HepG2 (cell line): Measurements from ENCODE around the gene IFITM10. TPM values are rescaled to one million over a fixed set of nuclear protein-coding genes. Genes with fewer than 3 reads are reported as not detected.

ENCODE experiments used
- ATAC-seq: fragments of 200-7000 bp; cut with Tn5 transposase; 3 replicates; pipeline ENCODE4 v1.9.1; 2020; ENCODE audit warnings: mild to moderate bottlenecking, moderate library complexity
- BruUV-seq: library from RNA; stranded (reverse); fragments of 400-500 nt; replicated peaks from 2 replicates; lab custom pipeline; 2021; lab: Mats Ljungman, UMichigan
- CTCF ChIA-PET: fragments of 300-600 bp; formaldehyde crosslinking; extraction: SDS; loops from one replicate; lab custom pipeline; 2021; ENCODE audit warnings: low total read pairs, inconsistent platforms, low intra/inter-chr PET ratio; lab: Yijun Ruan, JAX
- POLR2A ChIA-PET: fragments of 350-600 bp; sonication (Branson Sonifier 250); formaldehyde crosslinking; loops from one replicate; lab custom pipeline; 2020; ENCODE audit warnings: antibody characterized with exemption, inconsistent platforms; lab: Yijun Ruan, JAX
- DNase-seq: peaks from one replicate; pipeline ENCODE4 v3.0.0-alpha.2; 2015; ENCODE audit warnings: low spot score
- FAIRE-seq: peaks from 3 replicates; lab custom pipeline; 2011; peaks lifted over from hg19 to GRCh38; lab: Jason Lieb, UNC
- H2AFZ ChIP-seq: one replicate; pipeline ENCODE4 v1.6.1; 2011; ENCODE audit warnings: low read length, inconsistent platforms
- H3K27ac ChIP-seq: fragments of 300-600 bp; 3 replicates; pipeline ENCODE4 v1.8.0; 2011; ENCODE audit warnings: mixed run types, mild to moderate bottlenecking, mixed read lengths, low read length, inconsistent platforms; ENCODE audit not compliant: insufficient read depth; ENCODE audit errors: extremely low read length
- H3K27me3 ChIP-seq, 2 experiments: fragments of 200-600 bp in 1 of 2; 2 replicates in 1 of 2; 3 replicates in 1 of 2; pipeline versions ENCODE4 v1.6.0 to v1.8.0; 2011; ENCODE audit warnings: low read length in 2 of 2, mild to moderate bottlenecking in 2 of 2, moderate library complexity in 2 of 2, inconsistent platforms in 1 of 2; ENCODE audit not compliant: insufficient read depth in 2 of 2, control insufficient read depth in 1 of 2
- H3K36me3 ChIP-seq, 2 experiments: fragments of 200-600 bp in 1 of 2; replicated peaks in 1 of 2; 2 replicates in 1 of 2; 3 replicates in 1 of 2; pipeline versions ENCODE4 v1.5.1 to v1.8.0; 2011; ENCODE audit warnings: low read length in 2 of 2, inconsistent platforms in 1 of 2; ENCODE audit not compliant: insufficient read depth in 2 of 2, control insufficient read depth in 1 of 2
- H3K4me1 ChIP-seq: 2 replicates; pipeline ENCODE4 v1.5.1; 2012; ENCODE audit warnings: low read length, inconsistent platforms; ENCODE audit not compliant: insufficient read depth
- H3K4me2 ChIP-seq: 2 replicates; pipeline ENCODE4 v1.6.0; 2011; ENCODE audit warnings: low read depth, low read length, inconsistent platforms
- H3K4me3 ChIP-seq, 3 experiments: fragments of 200-600 bp in 1 of 3; sonication (generic), shearing (Covaris generic) in 1 of 3; replicated peaks in 1 of 3; 2 replicates each; pipeline ENCODE4 v1.5.1; 2011 to 2016; ENCODE audit warnings: low read length in 3 of 3, inconsistent platforms in 2 of 3, low read depth in 2 of 3, mild to moderate bottlenecking in 2 of 3, control low read depth in 1 of 3, mixed read lengths in 1 of 3; ENCODE audit not compliant: insufficient read depth in 1 of 3
- H3K79me2 ChIP-seq: one replicate; pipeline ENCODE4 v1.6.1; 2011; ENCODE audit warnings: low read length, inconsistent platforms; ENCODE audit not compliant: insufficient read depth
- H3K9ac ChIP-seq: 2 replicates; pipeline ENCODE4 v1.6.0; 2011; ENCODE audit warnings: mild to moderate bottlenecking, low read depth, low read length, inconsistent platforms; ENCODE audit not compliant: insufficient read depth
- H3K9me3 ChIP-seq: 2 replicates; pipeline ENCODE4 v1.5.1; 2012; ENCODE audit warnings: mild to moderate bottlenecking, low read length
- H4K20me1 ChIP-seq: 2 replicates; pipeline ENCODE4 v1.6.0; 2011; ENCODE audit warnings: inconsistent platforms, mild to moderate bottlenecking, low read length, moderate library complexity; ENCODE audit not compliant: insufficient read depth
- ARID4A ChIP-seq: sonication (generic); formaldehyde crosslinking; IDR thresholded peaks from 2 replicates; pipeline ENCODE4 v1.5.0; 2020; ENCODE audit warnings: mild to moderate bottlenecking, missing genetic modification reagents, borderline replicate concordance
- BATF2 ChIP-seq: sonication (generic); formaldehyde crosslinking; IDR thresholded peaks from 2 replicates; pipeline ENCODE4 v1.8.0; 2022; ENCODE audit warnings: mild to moderate bottlenecking, missing genetic modification reagents, moderate library complexity
- CREM ChIP-seq, 2 experiments: sonication (generic) in 1 of 2; formaldehyde crosslinking in 1 of 2; IDR thresholded peaks; 2 replicates each; pipeline versions ENCODE4 v1.4.0 to v1.6.1; 2016 to 2020; ENCODE audit warnings: antibody characterized with exemption in 1 of 2, mild to moderate bottlenecking in 1 of 2, missing genetic modification reagents in 1 of 2
- E2F1 ChIP-seq: sonication (generic); formaldehyde crosslinking; IDR thresholded peaks from 2 replicates; pipeline ENCODE4 v1.5.0; 2020; ENCODE audit warnings: missing genetic modification reagents
- NR1H2 ChIP-seq: sonication (generic); formaldehyde crosslinking; IDR thresholded peaks from 2 replicates; pipeline ENCODE4 v1.8.1; 2022; ENCODE audit warnings: low read depth, missing genetic modification reagents, borderline replicate concordance
- SMARCE1 ChIP-seq: fragments of 450-650 bp; IDR thresholded peaks from 2 replicates; pipeline ENCODE4 v1.6.1; 2017; ENCODE audit warnings: borderline replicate concordance
- SP2 ChIP-seq: sonication (generic); formaldehyde crosslinking; IDR thresholded peaks from 2 replicates; pipeline ENCODE4 v1.5.1; 2020; ENCODE audit warnings: mild to moderate bottlenecking, missing genetic modification reagents
- ZNF18 ChIP-seq: sonication (generic); formaldehyde crosslinking; IDR thresholded peaks from 2 replicates; pipeline ENCODE4 v1.8.0; 2022; ENCODE audit warnings: mild to moderate bottlenecking, missing genetic modification reagents; ENCODE audit not compliant: insufficient replicate concordance
- ZNF414 ChIP-seq: sonication (generic); formaldehyde crosslinking; IDR thresholded peaks from 2 replicates; pipeline ENCODE4 v1.5.0; 2020; ENCODE audit warnings: missing genetic modification reagents
- ZNF784 ChIP-seq: sonication (generic); formaldehyde crosslinking; IDR thresholded peaks from 2 replicates; pipeline ENCODE4 v1.5.1; 2020; ENCODE audit warnings: missing genetic modification reagents, mild to moderate bottlenecking, borderline replicate concordance
- ZNF891 ChIP-seq: sonication (generic); formaldehyde crosslinking; IDR thresholded peaks from 2 replicates; pipeline ENCODE4 v1.5.0; 2020; ENCODE audit warnings: mild to moderate bottlenecking, missing genetic modification reagents
- WGBS: methylation state at CpG from one replicate; pipeline ENCODE4 v1.1.6; 2017; ENCODE audit warnings: low lambda C conversion rate; 5-methylcytosine and 5-hydroxymethylcytosine counted together
- in situ Hi-C: cut with HindIII; loops from 2 replicates; pipeline ENCODE4 v1.10.0; 2017; ENCODE audit warnings: low pct_unique_long_range_greater_than_20kb; ENCODE audit not compliant: extremely low pct_ligation_motif_present
- intact Hi-C: fragments of 100-400 bp; cut with micrococcal nuclease; formaldehyde crosslinking; loops from one replicate; pipeline ENCODE4 v1.10.0; 2022; ENCODE audit not compliant: unreplicated experiment
- polyA plus RNA-seq, 8 experiments: library from polyadenylated mRNA; depleted of rRNA in 3 of 8; stranded (reverse) in 7 of 8; unstranded in 1 of 8; fragments of >200 nt; fragmentation: Illumina TruSeq in 4 of 8; extraction: Trizol in 4 of 8; gene quantifications; 2 replicates each; pipeline versions ENCODE4 v1.2.1 to v1.2.3, GENCODE V29; 2011 to 2016; ENCODE audit warnings: low read depth in 4 of 8, missing spikeins in 1 of 8, mixed read lengths in 1 of 8; ENCODE audit not compliant: insufficient read depth in 1 of 8
- total RNA-seq, 5 experiments: library from RNA; depleted of rRNA; stranded (reverse); fragments of >200 nt; fragmentation: Illumina TruSeq; extraction: Trizol; gene quantifications; 2 replicates each; pipeline ENCODE4 v1.2.3, GENCODE V29; 2016; ENCODE audit warnings: low read depth in 1 of 5

IFITM10 gene
- total and polyA plus RNA-seq, 2 of the 13 experiments (the other 11 are each of a cell fraction or from before 2014, with no cell fraction given): 0.09 to 0.13 TPM

GRCh38 chr11:1690167-1691025 lies 60.0 kb downstream of the IFITM10 start:
- H3K27me3 ChIP-seq: no peaks in the 10 kb centered on the region; a peak in 1 of 5 replicates
- H3K36me3 ChIP-seq: no peaks in the 10 kb centered on the region
- H3K9me3 ChIP-seq: no peaks in the 10 kb centered on the region
- WGBS: 3% methylated on average over 19 of the region's 22 CpGs
- FAIRE-seq: no peak
- peaks cover 80% of the 10 kb centered on the region for H3K4me1 ChIP-seq
- in situ Hi-C loops: loop anchor here (5.0 kb wide), 1 partner anchor 33 kb away; no protein-coding TSS in a partner anchor
- intact Hi-C loops: loop anchor here (2.0 kb wide), 1 partner anchor 14 kb away; no protein-coding TSS in a partner anchor
- ChIA-PET POLR2A (interaction anchor here (1.0 to 5.5 kb wide), 24 partner anchors 9 to 521 kb away, joined by 3 to 141 read pairs (median 9); partner anchors contain the start of genes CTSD and MRPL23), CTCF (interaction anchor here (0.7 to 1.7 kb wide), 3 partner anchors 37 to 461 kb away, joined by 3 to 11 read pairs (median 3); no protein-coding TSS in a partner anchor)
- H4K20me1 ChIP-seq: no peaks in the 10 kb centered on the region
- peak overlapping the region; percentile 49 to 86 (median 51) for H3K4me3 ChIP-seq
- H2AFZ ChIP-seq: no peak overlapping the region
- peak; percentile 2 for ATAC-seq
- H3K79me2 ChIP-seq: peaks cover 2% of the 10 kb centered on the region
- peak overlapping the region; percentile 100 for H3K4me2 ChIP-seq
- no TSS peak for BruUV-seq
- H3K9ac ChIP-seq: peak overlapping the region; percentile 100
- H3K27ac ChIP-seq: peak overlapping the region; percentile 100
- no peak for DNase-seq
- no peak; the same call in 1 of the 2 replicates for TF ChIP-seq SP2 (CRISPR knock-in tag)
- no peak for TF ChIP-seq NR1H2 (CRISPR knock-in tag)
- no peak for TF ChIP-seq ZNF784 (CRISPR knock-in tag)
- TF ChIP-seq BATF2 (CRISPR knock-in tag): 0 out of 2 replicates have a peak, but pooled peaks have one; percentile 9
- TF ChIP-seq CREM (IDR thresholded peaks at IDR 0.05): peak; percentile 21; the same call in 1 of the 2 replicates
- no peak for TF ChIP-seq CREM (CRISPR knock-in tag; IDR thresholded peaks at IDR 0.05)
- no peak for TF ChIP-seq SMARCE1
- TF ChIP-seq E2F1: no peak
- TF ChIP-seq ZNF414 (CRISPR knock-in tag): peak; percentile 18; the same call in 1 of the 2 replicates
- TF ChIP-seq ZNF891: peak; percentile 72
- 0 out of 2 replicates have a peak, but pooled peaks have one; percentile 8 for TF ChIP-seq ARID4A (CRISPR knock-in tag)
- TF ChIP-seq ZNF18 (CRISPR knock-in tag): no peak
